Measurements from ENCODE around the gene RIOK3.
"Not testable (repeated sequence)": the region's sequence is repeated elsewhere in the genome, so short reads cannot be mapped to it uniquely, and the experiment has no call there.

Gene RIOK3

GRCh38 chr18:23498877-23499276 is 45.8 kb downstream of the RIOK3 start:
- DNase-seq, result peak; percentile 65

DNA sequence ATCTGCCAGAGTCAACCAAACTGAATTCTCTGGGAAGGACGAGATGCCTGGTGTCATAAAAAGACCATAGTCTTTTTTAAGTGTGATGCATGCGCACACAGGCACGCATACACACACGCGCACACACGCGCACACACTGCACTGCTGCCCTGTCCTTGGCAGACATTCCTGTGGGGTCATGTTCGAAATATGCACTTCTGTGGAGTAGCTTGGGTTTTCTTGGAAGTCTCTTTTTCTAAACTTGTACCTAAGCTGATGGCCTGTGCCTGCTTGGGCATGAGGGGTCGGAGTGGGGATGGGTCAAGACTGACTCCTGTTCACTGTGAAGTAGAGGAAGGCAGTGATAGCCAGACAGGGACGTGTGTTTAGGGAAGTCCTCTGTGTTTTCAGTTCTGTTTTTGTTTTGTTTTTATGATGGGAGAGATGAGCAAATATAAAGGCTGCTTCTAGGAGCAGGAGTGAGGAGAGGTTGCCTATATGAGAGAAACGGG is 46.2 kb downstream of the RIOK3 start:
- DNase-seq, result no peak

GRCh38 chr18:23501626-23502025 is 48.5 kb downstream of the RIOK3 start:
- no peak for DNase-seq

- no peak for DNase-seq
Observed at GRCh38 chr18:23502516-23503037, 49.5 kb downstream of the RIOK3 start.

DNA sequence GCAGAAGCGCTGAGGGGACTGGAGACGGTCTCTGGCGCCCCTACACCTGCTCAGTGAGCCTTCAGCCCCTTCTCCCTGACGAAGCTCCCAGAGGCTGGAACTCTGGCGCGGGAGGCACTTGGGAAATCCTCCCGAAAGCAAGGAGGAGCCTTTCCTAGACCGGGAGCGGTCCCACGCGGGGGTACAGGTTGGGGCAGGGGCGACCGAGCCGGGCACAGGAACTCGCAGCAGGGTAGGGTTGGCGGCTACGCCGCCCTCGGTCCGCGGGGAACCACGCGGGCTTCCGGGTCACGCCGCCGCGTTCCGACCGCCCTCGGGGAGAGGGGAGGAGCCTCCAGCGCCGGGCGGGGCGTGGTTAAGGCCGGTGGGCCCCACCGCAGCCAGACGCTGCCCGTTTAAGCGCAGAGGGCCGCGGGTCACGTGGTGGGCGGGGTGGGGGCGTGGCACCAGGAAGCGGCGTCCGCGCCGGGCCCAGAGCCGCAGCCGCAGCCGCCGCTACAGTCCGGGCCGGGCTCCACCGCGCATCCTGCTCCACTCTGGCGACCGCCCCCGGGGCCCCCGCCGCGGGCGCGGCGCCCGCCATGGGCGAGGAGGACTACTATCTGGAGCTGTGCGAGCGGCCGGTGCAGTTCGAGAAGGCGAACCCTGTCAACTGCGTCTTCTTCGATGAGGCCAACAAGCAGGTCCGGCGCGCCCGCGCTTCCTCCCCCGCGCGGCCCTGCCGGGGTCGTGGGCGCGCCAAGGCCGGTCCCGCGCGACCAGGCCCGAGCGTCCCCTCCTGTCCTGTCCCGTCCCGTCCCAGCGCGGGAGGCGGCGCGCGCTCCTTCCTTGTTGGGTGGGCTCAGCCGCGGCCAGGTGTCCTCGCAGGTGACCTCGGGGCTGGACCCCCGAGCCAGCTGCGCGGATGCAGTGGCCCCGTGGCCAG is 50.2 kb downstream of the RIOK3 start, which contains the start of gene RMC1:
Gene RMC1, plus strand, starts transcription at position 474 of the 925 bp plus-strand sequence. Its CDS starts 108 bp downstream, at position 582.
- DNase-seq, result peak; percentile 99

DNA sequence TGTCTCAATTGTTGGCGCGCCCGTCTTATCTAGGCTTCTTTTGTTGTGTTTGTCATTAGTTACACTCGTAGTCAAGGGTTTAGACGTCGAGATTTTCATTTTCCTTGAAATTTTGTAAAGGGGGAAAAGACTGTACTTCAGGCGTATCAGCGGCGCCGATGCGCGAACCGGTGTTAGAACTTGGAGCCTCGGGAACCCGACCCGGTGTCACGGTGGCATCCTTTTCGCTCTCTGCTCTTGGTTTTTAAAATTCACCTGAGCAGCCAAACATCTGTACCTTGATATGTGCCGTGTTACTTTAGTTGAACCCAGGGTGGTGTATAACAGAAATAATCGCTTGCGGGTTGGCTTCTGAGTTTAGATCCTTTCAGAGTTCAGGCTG is 50.9 kb downstream of the RIOK3 start:
- DNase-seq, result no peak

DNA sequence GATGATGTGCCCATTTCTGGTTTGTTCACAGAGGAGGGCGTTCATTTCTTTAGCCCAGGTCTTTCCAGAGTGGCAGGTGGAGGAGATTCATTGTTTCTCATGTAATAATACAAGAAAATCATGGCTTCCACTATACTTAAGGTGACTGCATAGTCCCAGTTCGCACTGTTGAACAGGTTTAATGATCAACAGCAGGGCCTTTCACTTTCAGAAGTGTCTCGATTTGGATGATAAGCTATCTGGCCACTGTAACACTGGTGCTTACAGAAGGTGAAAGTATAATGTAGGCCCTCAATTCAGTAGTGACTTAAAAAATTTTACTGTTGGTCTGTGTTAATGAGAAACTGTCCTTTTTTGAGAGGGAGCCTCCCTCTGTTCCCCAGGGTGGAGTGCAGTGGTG is 51.6 kb downstream of the RIOK3 start:
- no peak for DNase-seq

DNA sequence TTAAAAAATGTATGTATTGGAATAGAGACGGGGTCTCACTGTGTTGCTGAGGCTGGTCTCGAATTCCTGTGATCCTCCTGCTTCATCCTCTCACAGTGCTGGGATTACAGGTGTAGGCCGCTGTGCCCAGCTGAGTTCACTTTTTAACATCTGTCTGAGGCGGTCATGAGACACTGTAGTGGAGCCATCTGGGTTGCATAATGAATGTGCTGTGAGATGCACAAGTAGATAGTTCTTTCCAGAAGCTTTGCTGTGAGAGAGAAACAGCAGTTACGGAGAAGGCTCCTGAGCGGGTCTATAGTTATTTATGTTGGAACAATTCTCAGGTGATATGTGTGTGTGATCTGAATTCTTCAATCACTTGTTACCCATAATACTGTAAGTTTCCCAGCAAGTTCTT is 53.3 kb downstream of the RIOK3 start:
- DNase-seq, result no peak

DNA sequence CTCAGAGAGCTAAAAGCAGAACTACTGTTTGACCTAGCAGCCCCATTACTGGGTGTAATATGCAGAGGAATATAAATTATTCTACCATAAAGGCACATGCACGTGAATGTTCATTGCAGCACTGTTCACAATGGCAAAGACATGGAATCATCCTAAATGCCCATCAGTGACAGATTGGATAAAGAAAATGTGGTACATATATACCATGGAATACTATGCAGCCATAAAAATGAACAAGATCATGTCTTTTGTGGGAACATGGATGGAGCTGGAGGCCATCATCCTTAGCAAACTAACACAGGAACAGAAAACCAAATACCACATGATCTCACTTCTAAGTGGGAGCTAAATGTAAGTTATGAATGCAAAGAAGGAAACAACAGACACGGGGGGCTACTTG is 57.8 kb downstream of the RIOK3 start:
- DNase-seq, result not testable (repeated sequence)

DNA sequence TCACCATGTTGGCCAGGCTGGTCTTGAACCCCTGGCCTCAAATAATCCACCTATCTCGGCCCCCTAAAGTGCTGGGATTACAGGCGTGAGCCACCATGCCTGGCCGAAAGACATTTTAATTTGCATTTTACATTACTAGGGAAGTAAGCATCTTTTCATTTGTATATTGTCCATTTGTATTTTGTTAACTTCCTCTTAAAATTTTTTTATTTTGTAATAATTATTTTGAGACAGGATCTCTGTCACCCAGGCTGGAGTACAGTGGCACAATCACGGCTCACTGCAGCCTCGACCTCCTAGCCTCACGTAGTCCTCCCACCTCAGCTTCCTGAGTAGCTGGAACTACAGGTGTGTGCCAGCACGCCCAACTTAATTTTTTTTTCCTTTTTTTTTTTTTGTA is 59.1 kb downstream of the RIOK3 start:
- DNase-seq, result not testable (repeated sequence)

DNA sequence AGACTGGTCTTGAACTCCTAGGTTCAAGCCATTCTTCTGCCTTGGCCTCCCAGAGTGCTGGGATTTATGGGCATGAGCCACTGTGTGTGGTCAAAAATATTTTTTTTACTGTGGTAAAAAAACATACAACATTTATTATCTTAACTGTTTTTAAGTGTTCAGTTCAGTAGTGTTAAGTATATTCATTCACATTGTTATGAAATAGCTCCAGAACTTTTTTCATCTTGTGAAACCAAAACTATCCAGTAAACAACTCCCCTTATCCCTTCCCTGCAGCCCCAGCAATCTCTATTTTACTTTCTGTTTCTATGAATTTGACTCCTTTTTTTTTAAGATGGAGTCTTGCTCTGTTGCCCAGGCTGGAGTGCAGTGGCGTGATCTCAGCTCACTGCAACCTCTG is 59.6 kb downstream of the RIOK3 start:
- no peak for DNase-seq

GRCh38 chr18:23515911-23516546 is 62.9 kb downstream of the RIOK3 start:
- peak; percentile 67 for DNase-seq

- no peak for DNase-seq
Observed at GRCh38 chr18:23519734-23520133, 66.6 kb downstream of the RIOK3 start.

DNA sequence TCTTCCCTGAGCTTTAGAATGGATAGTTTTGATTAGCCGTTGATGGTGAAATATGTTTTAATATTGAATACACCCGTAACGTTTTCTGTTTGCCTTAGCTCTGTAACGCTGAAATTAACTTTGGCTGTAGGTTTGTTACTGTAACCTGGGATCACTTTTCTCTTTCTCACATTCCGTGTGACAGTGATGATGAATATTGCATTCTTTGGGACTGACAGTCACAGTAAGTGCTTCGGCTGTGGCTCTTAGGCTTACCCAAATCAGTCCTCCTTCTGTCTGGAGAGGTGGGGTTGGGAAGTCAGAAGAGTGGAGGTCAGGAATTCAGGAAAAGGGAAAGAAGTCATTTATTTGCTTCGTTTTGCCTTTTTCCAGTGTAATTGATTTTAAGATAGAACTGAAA is 68.2 kb downstream of the RIOK3 start:
- DNase-seq, result no peak

DNA sequence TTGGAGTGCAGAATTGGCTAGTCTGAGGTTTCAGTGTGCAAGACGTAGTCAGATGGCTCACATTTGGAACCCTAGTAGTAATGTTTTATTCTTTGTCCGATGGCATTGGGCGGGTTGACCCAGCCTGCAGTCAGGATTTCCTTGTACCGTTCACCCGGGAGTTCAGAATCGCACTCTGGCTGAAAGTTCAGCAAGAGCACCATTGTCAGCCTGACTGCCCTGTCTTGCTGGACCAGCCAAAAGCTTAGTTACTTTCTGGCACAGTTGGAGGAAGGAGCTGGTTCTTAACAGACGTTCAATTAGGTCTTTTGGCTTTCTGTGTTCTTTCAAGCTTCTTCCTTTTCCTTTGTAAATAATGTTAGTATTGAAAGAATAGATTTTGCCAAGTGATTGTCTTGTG is 68.8 kb downstream of the RIOK3 start:
- no peak for DNase-seq

DNA sequence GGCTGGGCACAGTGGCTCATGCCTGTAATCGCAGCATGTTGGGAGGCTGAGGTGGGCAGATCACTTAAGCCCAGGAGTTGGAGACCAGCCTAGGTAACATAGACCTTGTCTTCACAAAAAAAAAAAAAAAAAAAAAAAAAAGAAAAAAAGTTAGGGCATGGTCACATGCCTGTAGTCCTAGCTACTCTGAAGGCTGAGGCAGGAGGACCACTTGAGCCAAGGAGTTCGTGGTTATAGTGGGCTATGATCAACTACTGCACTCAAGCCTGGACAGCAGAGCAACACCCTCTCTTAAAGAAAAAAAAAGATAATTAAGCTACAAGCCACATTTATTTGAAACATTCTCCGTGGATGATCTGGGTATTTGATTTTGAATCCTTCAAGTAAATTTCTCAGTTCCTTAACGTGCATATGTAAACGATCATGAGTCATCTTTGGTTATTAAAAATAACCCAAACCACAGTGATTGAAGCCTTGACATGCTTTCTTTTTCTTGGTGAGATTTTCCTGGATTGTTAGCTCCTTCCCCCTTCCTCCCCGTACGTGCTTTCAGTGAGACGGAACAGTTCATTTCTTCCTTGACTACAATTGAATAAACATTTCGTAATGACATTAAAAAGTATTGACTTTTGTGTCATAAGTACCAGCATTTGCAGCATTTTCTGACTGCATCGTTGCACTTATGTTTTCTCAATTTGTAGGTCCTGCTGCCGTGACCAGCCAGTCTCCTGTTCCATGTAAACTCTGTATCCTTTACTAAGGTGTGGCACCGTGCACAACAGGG is 70.5 kb downstream of the RIOK3 start:
- no peak for DNase-seq

GRCh38 chr18:23524213-23524707 is 71.2 kb downstream of the RIOK3 start:
- no peak for DNase-seq

DNA sequence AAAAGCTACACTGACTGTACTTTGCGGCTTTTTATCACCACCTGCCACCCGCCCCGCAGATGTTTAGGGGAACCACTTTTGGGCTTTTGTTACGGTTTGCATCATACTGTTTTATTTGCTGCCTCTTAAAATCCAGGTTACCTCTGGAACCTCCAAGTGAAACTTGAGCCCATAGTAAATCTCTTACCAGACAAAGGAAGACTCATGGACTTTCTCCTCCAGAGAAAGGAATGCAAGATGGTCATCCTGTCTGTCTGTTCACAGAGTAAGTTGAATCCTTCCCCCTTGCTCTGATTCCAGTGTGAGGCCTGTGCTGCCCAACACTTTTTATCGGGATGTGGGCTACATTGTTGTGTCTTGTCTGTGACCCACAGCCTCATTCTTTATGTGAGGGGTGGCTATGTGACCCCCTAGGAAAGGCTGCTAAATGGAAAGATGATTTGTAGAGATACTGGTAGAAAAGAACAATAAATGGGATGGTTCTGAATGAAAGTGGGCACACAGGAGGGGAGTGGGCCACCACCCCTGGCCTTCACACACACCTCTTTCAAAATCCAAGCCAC is 73.5 kb downstream of the RIOK3 start:
- DNase-seq, result no peak

GRCh38 chr18:23528580-23529472 is 75.7 kb downstream of the RIOK3 start:
- no peak for DNase-seq

- no peak for DNase-seq
Observed at GRCh38 chr18:23529604-23530003, 76.5 kb downstream of the RIOK3 start.

DNA sequence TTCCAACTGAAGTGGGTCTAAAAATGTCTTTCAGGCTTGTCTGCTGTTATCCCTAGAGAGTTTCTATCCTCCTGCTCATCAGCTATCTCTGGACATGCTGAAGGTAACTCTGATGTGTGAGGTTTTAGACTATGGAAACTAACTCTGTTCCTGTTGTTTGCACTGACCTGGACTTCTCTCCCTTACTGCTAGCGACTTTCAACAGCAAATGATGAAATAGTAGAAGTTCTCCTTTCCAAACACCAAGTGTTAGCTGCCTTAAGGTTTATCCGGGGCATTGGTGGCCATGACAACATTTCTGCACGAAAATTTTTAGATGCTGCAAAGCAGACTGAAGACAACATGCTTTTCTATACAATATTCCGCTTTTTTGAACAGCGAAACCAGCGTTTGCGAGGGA is 77.1 kb downstream of the RIOK3 start:
- DNase-seq, result no peak

Data from activated CD4-positive, CD25-positive, alpha-beta regulatory T cell treated with anti-CD3 and anti-CD28 coated beads, Interleukin-2, amount 50 U/mL, for 72 hours (primary cell).